Endothelial cell of umbilical vein (primary cell): ENCODE measurements around the gene MS4A7. TPM values are rescaled to one million over a fixed set of nuclear protein-coding genes. Genes with fewer than 3 reads are reported as not detected.

Experiments used
- BruUV-seq: library from RNA; stranded (reverse); fragments of 400-500 nt; replicated peaks from 2 replicates; lab custom pipeline; 2021; lab: Mats Ljungman, UMichigan
- CTCF ChIA-PET: fragments of 300-600, 350-600 bp; sonication (Branson Sonifier 250); formaldehyde crosslinking; loops from one replicate; lab custom pipeline; 2021; ENCODE audit warnings: antibody characterized with exemption, inconsistent platforms; lab: Charles Lee
- POLR2A ChIA-PET: fragments of 300-600, 350-600 bp; sonication (Branson Sonifier 250); formaldehyde crosslinking; loops from one replicate; lab custom pipeline; 2021; ENCODE audit warnings: antibody characterized with exemption, inconsistent platforms; lab: Charles Lee
- DNase-seq: peaks from one replicate; pipeline ENCODE4 v3.0.0-alpha.2; 2011; ENCODE audit warnings: low read depth, low spot score
- FAIRE-seq: peaks from 2 replicates; lab custom pipeline; 2011; peaks lifted over from hg19 to GRCh38; lab: Jason Lieb, UNC
- H2AFZ ChIP-seq: 2 replicates; pipeline ENCODE4 v1.6.0; 2012; ENCODE audit warnings: low read depth, low read length, control low read depth, inconsistent platforms
- H3K27ac ChIP-seq: 2 replicates; pipeline ENCODE4 v1.5.1; 2011; ENCODE audit warnings: low read depth, mild to moderate bottlenecking, control low read depth, low read length, moderate library complexity; ENCODE audit not compliant: insufficient read depth
- H3K27me3 ChIP-seq, 2 experiments: 2 replicates each; pipeline versions ENCODE4 v1.6.0 to v1.6.1; 2011; ENCODE audit warnings: low read length in 2 of 2, mixed read lengths in 1 of 2; ENCODE audit not compliant: control insufficient read depth in 2 of 2, insufficient read depth in 2 of 2
- H3K36me3 ChIP-seq, 2 experiments: 2 replicates in 1 of 2; 3 replicates in 1 of 2; pipeline ENCODE4 v1.5.1; 2011; ENCODE audit warnings: low read length in 2 of 2, mild to moderate bottlenecking in 1 of 2, moderate library complexity in 1 of 2; ENCODE audit not compliant: control insufficient read depth in 2 of 2, insufficient read depth in 2 of 2; ENCODE audit errors: extremely low read depth in 1 of 2
- H3K4me1 ChIP-seq: 3 replicates; pipeline ENCODE4 v1.5.1; 2011; ENCODE audit warnings: mild to moderate bottlenecking, low read length; ENCODE audit not compliant: control insufficient read depth, insufficient read depth; ENCODE audit errors: extremely low read depth
- H3K4me2 ChIP-seq: 2 replicates; pipeline ENCODE4 v1.6.1; 2011; ENCODE audit warnings: low read length, control low read depth, mixed read lengths; ENCODE audit not compliant: insufficient read depth
- H3K4me3 ChIP-seq, 3 experiments: fragments of 200-600 bp in 1 of 3; sonication (generic), shearing (Covaris generic) in 1 of 3; replicated peaks in 1 of 3; 2 replicates each; pipeline ENCODE4 v1.5.1; 2011 to 2016; ENCODE audit warnings: control low read depth in 3 of 3, low read length in 3 of 3, mild to moderate bottlenecking in 2 of 3, inconsistent platforms in 1 of 3, low read depth in 1 of 3, moderate library complexity in 1 of 3; ENCODE audit not compliant: insufficient read depth in 1 of 3
- H3K79me2 ChIP-seq: 2 replicates; pipeline ENCODE4 v1.6.0; 2012; ENCODE audit warnings: low read length, inconsistent platforms; ENCODE audit not compliant: control insufficient read depth, insufficient read depth
- H3K9ac ChIP-seq: replicated peaks from 2 replicates; pipeline ENCODE3; 2011; ENCODE audit warnings: low read length, control low read depth; ENCODE audit not compliant: insufficient read depth; ENCODE audit errors: extremely low read depth
- H3K9me1 ChIP-seq: replicated peaks from 3 replicates; pipeline ENCODE4 v1.6.0; 2011; ENCODE audit warnings: mild to moderate bottlenecking, low read length; ENCODE audit not compliant: control insufficient read depth, insufficient read depth; ENCODE audit errors: extremely low read depth
- H3K9me3 ChIP-seq: replicated peaks from 2 replicates; pipeline ENCODE4 v1.5.1; 2012; ENCODE audit warnings: low read length, inconsistent platforms; ENCODE audit not compliant: control insufficient read depth, insufficient read depth
- H4K20me1 ChIP-seq: replicated peaks from 2 replicates; pipeline ENCODE3; 2011; ENCODE audit warnings: mild to moderate bottlenecking, low read length; ENCODE audit not compliant: control insufficient read depth, insufficient read depth; ENCODE audit errors: extremely low read depth
- CTCF ChIP-seq, 2 donors: IDR thresholded peaks; 1 replicate in 1 of 2; 2 replicates in 1 of 2; pipeline ENCODE4 v1.5.1; 2011; ENCODE audit warnings: low read length in 2 of 2, mild to moderate bottlenecking in 2 of 2, moderate library complexity in 2 of 2, control low read depth in 1 of 2, inconsistent platforms in 1 of 2, low read depth in 1 of 2; ENCODE audit not compliant: insufficient read depth in 1 of 2; ENCODE audit errors: extremely low read depth in 1 of 2
- EZH2 ChIP-seq: IDR thresholded peaks from 2 replicates; pipeline ENCODE4 v1.6.1; 2012; ENCODE audit warnings: borderline replicate concordance, low read depth, mild to moderate bottlenecking, moderate library complexity, low read length, inconsistent platforms; ENCODE audit not compliant: severe bottlenecking
- FOS ChIP-seq: IDR thresholded peaks from 2 replicates; pipeline ENCODE4 v1.6.1; 2011; ENCODE audit warnings: mild to moderate bottlenecking, low read length, moderate library complexity, borderline replicate concordance; ENCODE audit not compliant: insufficient read depth
- GATA2 ChIP-seq: IDR thresholded peaks from 2 replicates; pipeline ENCODE4 v1.7.0; 2011; ENCODE audit warnings: low read depth, mild to moderate bottlenecking, moderate library complexity, mixed read lengths, low read length; ENCODE audit not compliant: insufficient read length, insufficient read depth
- JUN ChIP-seq: IDR thresholded peaks from 2 replicates; pipeline ENCODE4 v1.6.1; 2011; ENCODE audit warnings: borderline replicate concordance, low read depth; ENCODE audit not compliant: insufficient read length, insufficient read depth
- MAX ChIP-seq: IDR thresholded peaks from 2 replicates; pipeline ENCODE4 v1.6.1; 2011; ENCODE audit not compliant: insufficient read depth, insufficient read length
- MYC ChIP-seq: IDR thresholded peaks from one replicate; pipeline ENCODE4 v1.6.1; 2011; ENCODE audit warnings: mild to moderate bottlenecking, low read depth, low read length
- POLR2A ChIP-seq: IDR thresholded peaks from 2 replicates; pipeline ENCODE4 v1.6.1; 2012; ENCODE audit warnings: low read depth, mild to moderate bottlenecking, control low read depth, low read length
- POLR2AphosphoS5 ChIP-seq: IDR thresholded peaks from 2 replicates; pipeline ENCODE4 v1.6.1; 2012; ENCODE audit warnings: low read depth, mild to moderate bottlenecking, control low read depth, low read length, moderate library complexity; ENCODE audit not compliant: insufficient read depth
- dilution Hi-C: fragments of 300-500 bp; cut with MboI; formaldehyde crosslinking; loops from one replicate; pipeline ENCODE4 v1.15.0; 2019; ENCODE audit warnings: low sequenced_read_pairs; ENCODE audit not compliant: extremely low pct_ligation_motif_present
- intact Hi-C: fragments of 100-400 bp; cut with micrococcal nuclease; formaldehyde crosslinking; loops from one replicate; pipeline ENCODE4 v1.10.0; 2022
- polyA plus RNA-seq, 4 experiments: library from polyadenylated mRNA; depleted of rRNA in 3 of 4; stranded (reverse) in 3 of 4; unstranded in 1 of 4; fragments of >200 nt; gene quantifications; 2 replicates each; pipeline versions ENCODE4 v1.2.1 to v1.2.3, GENCODE V29; 2011 to 2012; ENCODE audit warnings: missing spikeins in 1 of 4
- total RNA-seq: library from RNA; stranded (reverse); gene quantifications from 2 replicates; pipeline ENCODE4 v1.2.3, GENCODE V29; 2021

The MS4A7 gene
- total and polyA plus RNA-seq, 2 donors (not counting 3 experiments of a cell fraction or from before 2014, with no cell fraction given) = 0.04 TPM; not detected in 1

- intact Hi-C loops = no loop called here
- dilution Hi-C loops = no loop called here
- Histone ChIP-seq H3K9me1 (no peaks in the 10 kb centered on the region), H3K79me2 (no peaks in the 10 kb centered on the region), H3K4me1 (no peaks in the 10 kb centered on the region), H3K9ac (no peak overlapping the region), H2AFZ (no peak overlapping the region), H3K4me3 (no peak overlapping the region), H3K9me3 (no peaks in the 10 kb centered on the region), H4K20me1 (no peaks in the 10 kb centered on the region), H3K4me2 (no peak overlapping the region), H3K27me3 (peaks cover 0 to 2% of the 10 kb centered on the region in 2 experiments), H3K27ac (no peak overlapping the region), H3K36me3 (no peaks in the 10 kb centered on the region)
- ChIA-PET POLR2A (no interaction called here), CTCF (no interaction called here)
- BruUV-seq = no TSS peak
- DNase-seq = no peak
- TF ChIP-seq MAX (no peak), FOS (no peak), EZH2 (no peak), POLR2A (no peak), CTCF (IDR thresholded peaks at IDR 0.05; ENCODE audit: extremely low read depth in 1 of 2, insufficient read depth in 1 of 2, low read depth in 1 of 2, low read length in 2 of 2) (no peak), GATA2 (no peak), MYC (no peak), JUN (no peak), POLR2AphosphoS5 (no peak)
- no peak for FAIRE-seq
These were observed 20.6 kb upstream of the MS4A7 start for GRCh38 chr11:60357771-60358170.
